Measurements from ENCODE around the gene SAMD4B.

The SAMD4B gene

GRCh38 chr19:39410017-39410830 lies 68.0 kb downstream of the SAMD4B start:
- DNase-seq = peak; percentile 64

- DNase-seq = no peak
These were observed 68.5 kb downstream of the SAMD4B start for GRCh38 chr19:39410831-39411080.

GRCh38 chr19:39411081-39411831 lies 69.0 kb downstream of the SAMD4B start:
- DNase-seq = no peak

GRCh38 chr19:39411832-39412099 lies 69.5 kb downstream of the SAMD4B start:
- DNase-seq = peak; percentile 91

GRCh38 chr19:39412100-39412866 lies 70.1 kb downstream of the SAMD4B start, which contains the start of gene PLEKHG2:
Gene PLEKHG2, plus strand, starts transcription at chr19:39412669. Its CDS starts 1,418 bp downstream, at chr19:39414087.
- DNase-seq = peak; percentile 100

GRCh38 chr19:39412867-39413271 lies 70.6 kb downstream of the SAMD4B start:
- DNase-seq = no peak

GRCh38 chr19:39413272-39413910 lies 71.2 kb downstream of the SAMD4B start:
- DNase-seq = peak; percentile 68

- no peak for DNase-seq
These were observed 71.8 kb downstream of the SAMD4B start for GRCh38 chr19:39413911-39414608.

GRCh38 chr19:39415111-39416046 lies 73.2 kb downstream of the SAMD4B start:
- no peak for DNase-seq

GRCh38 chr19:39416152-39417120 lies 74.2 kb downstream of the SAMD4B start:
- no peak for DNase-seq

GRCh38 chr19:39417463-39418181 lies 75.4 kb downstream of the SAMD4B start:
- no peak for DNase-seq

GRCh38 chr19:39419003-39419402 lies 76.8 kb downstream of the SAMD4B start:
- DNase-seq = no peak

GRCh38 chr19:39420769-39421168 lies 78.5 kb downstream of the SAMD4B start:
- DNase-seq = no peak

- DNase-seq = no peak
These were observed 79.8 kb downstream of the SAMD4B start for GRCh38 chr19:39422020-39422419.

GRCh38 chr19:39423258-39424086 lies 81.3 kb downstream of the SAMD4B start:
- DNase-seq = no peak

GRCh38 chr19:39424934-39425333 lies 82.7 kb downstream of the SAMD4B start:
- no peak for DNase-seq

- DNase-seq = no peak
These were observed 83.5 kb downstream of the SAMD4B start for GRCh38 chr19:39425744-39426143.

GRCh38 chr19:39426170-39426569 lies 83.9 kb downstream of the SAMD4B start:
- DNase-seq = no peak

All from fibroblast of skin of abdomen (primary cell).